ENCODE results near the gene ZNF25.
"Not testable (repeated sequence)": the region's sequence is repeated elsewhere in the genome, so short reads cannot be mapped to it uniquely, and the experiment has no call there.

The ZNF25 gene

GRCh38 chr10:37930423-37930822 is 46.0 kb downstream of the ZNF25 start:
- TF ChIP-seq CTCF (IDR thresholded peaks at IDR 0.05; ENCODE audit: unreplicated experiment in 3 of 3), result no peak
- H3K27ac Mint-ChIP-seq, result no peak overlapping the region
- H3K4me1 Mint-ChIP-seq, result no peaks in the 10 kb centered on the region
- H3K36me3 Mint-ChIP-seq (ENCODE audit: low read depth), result no peaks in the 10 kb centered on the region
- no peaks in the 10 kb centered on the region for H3K27me3 Mint-ChIP-seq (ENCODE audit: low read depth)
- H3K9me3 Mint-ChIP-seq, result peaks cover 24% of the 10 kb centered on the region
- H3K4me3 Mint-ChIP-seq, result no peak overlapping the region

- not testable (repeated sequence) for H3K4me3 Mint-ChIP-seq; H3K27ac Mint-ChIP-seq; H3K4me1 Mint-ChIP-seq; H3K27me3 Mint-ChIP-seq (ENCODE audit: low read depth); H3K36me3 Mint-ChIP-seq (ENCODE audit: low read depth)
- peaks cover 44% of the 10 kb centered on the region for H3K9me3 Mint-ChIP-seq
Observed at GRCh38 chr10:37908165-37908564, 68.3 kb downstream of the ZNF25 start.

GRCh38 chr10:37906382-37906781 is 70.1 kb downstream of the ZNF25 start:
- Mint-ChIP-seq H3K4me1 (no peaks in the 10 kb centered on the region), H3K36me3 (ENCODE audit: low read depth) (no peaks in the 10 kb centered on the region), H3K27ac (no peak overlapping the region), H3K4me3 (no peak overlapping the region), H3K27me3 (ENCODE audit: low read depth) (no peaks in the 10 kb centered on the region), H3K9me3 (peaks cover 39% of the 10 kb centered on the region)
- no peak for TF ChIP-seq CTCF (IDR thresholded peaks at IDR 0.05; ENCODE audit: unreplicated experiment in 3 of 3)

Data from nephron (organoid).